Gastroesophageal sphincter (tissue), 4 donors: ENCODE data around the gene SALL1. TPM values are rescaled to one million over a fixed set of nuclear protein-coding genes. Genes with fewer than 3 reads are reported as not detected.

Experiments
- ATAC-seq: fragments of 150-250 bp; one replicate; pipeline ENCODE4 v1.9.1; 2016; ENCODE audit warnings: mild to moderate bottlenecking, moderate library complexity
- H3K27ac ChIP-seq, 4 donors: fragments of 200-600 bp; sonication (generic) in 3 of 4; 1 replicate in 3 of 4; 2 replicates in 1 of 4; pipeline ENCODE4 v1.5.1; 2016 to 2019
- H3K27me3 ChIP-seq: fragments of 200-600 bp; sonication (generic); one replicate; pipeline ENCODE4 v1.5.1; 2019
- H3K36me3 ChIP-seq, 2 donors: fragments of 200-600 bp; sonication (generic); one replicate each; pipeline ENCODE4 v1.5.1; 2019; ENCODE audit warnings: control low read depth in 1 of 2
- H3K4me1 ChIP-seq, 3 donors: fragments of 200-600 bp; sonication (generic); 1 replicate in 2 of 3; 2 replicates in 1 of 3; pipeline ENCODE4 v1.5.1; 2016 to 2019; ENCODE audit warnings: control low read depth in 2 of 3
- H3K4me3 ChIP-seq, 2 donors: fragments of 200-600 bp; sonication (generic); one replicate each; pipeline ENCODE4 v1.5.1; 2019; ENCODE audit warnings: mild to moderate bottlenecking in 1 of 2, moderate library complexity in 1 of 2
- H3K9me3 ChIP-seq, 3 donors: fragments of 200-600 bp; sonication (generic); one replicate each; pipeline ENCODE4 v1.5.1; 2017 to 2019; ENCODE audit warnings: control low read depth in 2 of 3
- CTCF ChIP-seq, 4 experiments: fragments of 200-600 bp in 2 of 4; fragments of 450-650 bp in 2 of 4; sonication (generic) in 1 of 4; IDR thresholded peaks; one replicate each; pipeline ENCODE4 v1.5.1; 2017 to 2019; ENCODE audit warnings: antibody characterized with exemption in 4 of 4, mild to moderate bottlenecking in 2 of 4, moderate library complexity in 2 of 4
- EP300 ChIP-seq: sonication (generic); formaldehyde crosslinking; IDR thresholded peaks from one replicate; pipeline ENCODE4 v1.6.1; 2017; ENCODE audit warnings: antibody characterized with exemption, mild to moderate bottlenecking
- POLR2A ChIP-seq, 2 donors: fragments of 450-650 bp; IDR thresholded peaks; one replicate each; pipeline ENCODE4 v1.6.1; 2017; ENCODE audit warnings: antibody characterized with exemption in 2 of 2, mild to moderate bottlenecking in 2 of 2, moderate library complexity in 1 of 2
- POLR2AphosphoS5 ChIP-seq: sonication (generic); formaldehyde crosslinking; IDR thresholded peaks from one replicate; pipeline ENCODE4 v1.6.1; 2017; ENCODE audit warnings: antibody characterized with exemption
- WGBS, 2 donors: methylation state at CpG; one replicate each; pipeline ENCODE4 v1.1.5; 2018; ENCODE audit warnings: low coverage in 1 of 2; 5-methylcytosine and 5-hydroxymethylcytosine counted together
- total RNA-seq, 4 donors: library from RNA; depleted of rRNA; stranded (reverse); fragments of >200 nt; gene quantifications; one replicate each; pipeline ENCODE4 v1.1.0, GENCODE V29; 2016

The SALL1 gene
- total RNA-seq, 4 donors from 2014 or later = not detected

- Histone ChIP-seq H3K27ac (no peak overlapping the region), H3K9me3 (peaks cover 0 to 9% (median 0%) of the 10 kb centered on the region in 3 donors), H3K27me3 (peaks cover 61% of the 10 kb centered on the region), H3K4me1 (no peaks in the 10 kb centered on the region), H3K36me3 (no peaks in the 10 kb centered on the region), H3K4me3 (no peak overlapping the region)
- TF ChIP-seq POLR2AphosphoS5 (no peak), EP300 (no peak), CTCF (IDR thresholded peaks at IDR 0.05) (no peak), POLR2A (IDR thresholded peaks at IDR 0.05) (no peak)
- WGBS, 2 donors = no CpG with 5 or more reads among the region's 2 CpGs
- ATAC-seq = no peak
Observed at GRCh38 chr16:51107742-51108141, 43.3 kb downstream of the SALL1 start.

GRCh38 chr16:51106535-51106934, 44.5 kb downstream of the SALL1 start:
- Histone ChIP-seq H3K9me3 (peaks cover 0 to 9% (median 0%) of the 10 kb centered on the region in 3 donors), H3K27me3 (peaks cover 55% of the 10 kb centered on the region), H3K4me3 (no peak overlapping the region), H3K36me3 (no peaks in the 10 kb centered on the region), H3K27ac (no peak overlapping the region), H3K4me1 (no peaks in the 10 kb centered on the region)
- TF ChIP-seq POLR2A (IDR thresholded peaks at IDR 0.05) = no peak
- no peak for ATAC-seq
- WGBS, 2 donors = 47 to 58% methylated on average over 2 of the region's 2 CpGs

DNA sequence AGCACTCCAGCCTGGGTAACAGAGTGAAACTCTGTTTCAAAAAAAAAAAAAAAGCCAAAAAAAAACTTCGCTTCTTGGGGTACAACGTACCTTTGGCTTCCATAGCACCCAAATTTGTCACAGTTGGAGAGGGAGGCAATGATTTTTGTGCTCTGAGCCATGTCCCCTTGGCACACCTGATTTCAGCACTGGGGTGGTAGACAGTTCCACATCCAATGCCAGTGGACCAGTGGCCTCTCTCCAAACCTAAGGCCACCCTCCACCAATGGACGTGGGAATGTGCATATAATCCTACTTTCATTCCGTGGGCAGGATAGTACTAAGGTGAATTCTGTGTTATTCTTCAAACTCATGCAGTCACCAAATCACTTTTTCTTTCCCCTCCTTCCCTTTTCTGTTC, 47.5 kb downstream of the SALL1 start:
- Histone ChIP-seq H3K4me1 (no peaks in the 10 kb centered on the region), H3K9me3 (no peaks in the 10 kb centered on the region), H3K36me3 (no peaks in the 10 kb centered on the region), H3K27me3 (peaks cover 36% of the 10 kb centered on the region), H3K27ac (no peak overlapping the region), H3K4me3 (no peak overlapping the region)
- TF ChIP-seq EP300 (no peak), POLR2AphosphoS5 (no peak), POLR2A (IDR thresholded peaks at IDR 0.05) (no peak), CTCF (IDR thresholded peaks at IDR 0.05) (no peak)
- WGBS, 2 donors = 75 to 94% methylated on average over 2 to 4 of the region's 4 CpGs
- no peak for ATAC-seq

DNA sequence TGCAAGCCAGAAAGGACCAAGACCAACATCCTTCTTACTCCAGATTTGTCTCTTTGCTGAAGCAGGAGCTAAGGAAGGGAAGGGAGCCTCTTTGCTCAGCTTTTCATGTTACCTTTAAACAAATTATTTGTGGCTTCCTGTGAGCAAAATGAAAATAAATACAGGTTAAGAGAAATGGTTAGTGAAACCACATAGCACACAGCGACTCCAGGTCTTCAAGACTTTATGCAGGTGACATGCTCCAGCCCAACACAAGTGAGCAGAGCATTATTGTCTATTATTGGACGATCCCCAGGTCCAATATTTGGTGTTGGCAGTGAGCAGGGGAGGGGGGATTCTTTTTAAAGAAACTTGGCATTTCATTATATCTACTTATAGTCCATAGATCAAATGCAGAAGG, 53.3 kb downstream of the SALL1 start:
- Histone ChIP-seq H3K4me3 (no peak overlapping the region), H3K4me1 (no peaks in the 10 kb centered on the region), H3K27me3 (peaks cover 42% of the 10 kb centered on the region), H3K36me3 (no peaks in the 10 kb centered on the region), H3K27ac (no peak overlapping the region), H3K9me3 (no peaks in the 10 kb centered on the region)
- no peak for ATAC-seq
- TF ChIP-seq EP300 (no peak), POLR2A (IDR thresholded peaks at IDR 0.05) (no peak), POLR2AphosphoS5 (no peak), CTCF (IDR thresholded peaks at IDR 0.05) (no peak)
- 39 to 68% methylated on average over 2 of the region's 2 CpGs for WGBS, 2 donors

DNA sequence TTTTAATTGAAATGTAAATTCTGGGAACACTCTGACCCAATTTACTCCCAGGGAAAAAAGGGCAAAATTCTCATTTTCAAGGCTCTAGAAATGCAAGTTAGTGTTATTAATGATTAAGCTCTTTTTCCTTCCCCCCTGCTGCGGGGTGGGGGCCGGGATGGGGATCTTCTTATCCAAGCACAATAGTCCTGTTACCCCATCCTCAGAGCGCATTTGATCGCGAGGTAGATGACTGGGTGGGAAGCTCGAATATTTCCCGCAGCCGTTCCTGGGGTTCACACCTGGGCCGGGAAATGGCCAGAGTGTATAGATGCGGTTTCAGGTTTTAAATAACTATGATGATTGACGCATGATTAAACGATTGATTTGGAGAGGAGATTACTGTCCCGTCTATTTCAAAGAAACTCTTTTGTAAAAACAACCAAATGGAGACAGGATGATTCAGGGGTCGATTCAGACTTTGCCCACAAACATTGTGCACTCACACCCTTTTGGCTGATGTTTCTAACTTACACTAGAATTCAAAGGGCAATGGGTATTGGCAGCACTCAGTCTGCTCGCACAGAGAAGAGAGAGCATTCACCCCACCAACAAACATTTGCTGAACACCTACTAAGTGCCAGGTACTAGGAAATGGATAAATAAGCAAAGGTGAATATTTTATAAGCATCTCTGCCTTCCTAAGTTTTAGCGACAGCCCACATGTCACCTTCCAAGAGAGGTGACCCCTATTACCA, 55.0 kb downstream of the SALL1 start:
- 36 to 39% methylated on average over 13 to 16 of the region's 16 CpGs for WGBS, 2 donors
- no peak for ATAC-seq
- no peak overlapping the region for H3K4me3 ChIP-seq
- TF ChIP-seq POLR2A (IDR thresholded peaks at IDR 0.05) = no peak
- no peak for TF ChIP-seq POLR2AphosphoS5
- no peak for TF ChIP-seq CTCF (IDR thresholded peaks at IDR 0.05)
- TF ChIP-seq EP300 = no peak
- no peaks in the 10 kb centered on the region for H3K4me1 ChIP-seq
- no peaks in the 10 kb centered on the region for H3K36me3 ChIP-seq
- no peak overlapping the region for H3K27ac ChIP-seq
- H3K27me3 ChIP-seq = peaks cover 38% of the 10 kb centered on the region
- peaks cover 0 to 16% (median 0%) of the 10 kb centered on the region in 3 donors for H3K9me3 ChIP-seq
